GM12878 (cell line): ENCODE data around the gene FAM193B. TPM values are rescaled to one million over a fixed set of nuclear protein-coding genes. Genes with fewer than 3 reads are reported as not detected.

Source experiments
- PBX3 ChIP-seq: IDR thresholded peaks from 2 replicates; pipeline ENCODE4 v1.6.1; 2011; ENCODE audit warnings: mild to moderate bottlenecking, low read depth, low read length, moderate library complexity; ENCODE audit not compliant: insufficient replicate concordance
- PML ChIP-seq: IDR thresholded peaks from 2 replicates; pipeline ENCODE4 v1.6.1; 2012; ENCODE audit warnings: low read length, inconsistent platforms
- PRDM15 ChIP-seq: fragments of 450-650 bp; formaldehyde crosslinking; IDR thresholded peaks from 2 replicates; pipeline ENCODE4 v1.4.0; 2020; ENCODE audit warnings: mild to moderate bottlenecking, moderate library complexity
- ZBTB40 ChIP-seq: fragments of 450-650 bp; IDR thresholded peaks from 2 replicates; pipeline ENCODE4 v1.6.1; 2016; ENCODE audit warnings: mild to moderate bottlenecking, moderate library complexity, borderline replicate concordance
- ZNF24 ChIP-seq: fragments of 450-650 bp; IDR thresholded peaks from 2 replicates; pipeline ENCODE4 v1.6.1; 2017; ENCODE audit warnings: antibody characterized with exemption, mild to moderate bottlenecking
- polyA plus RNA-seq, 11 experiments: library from polyadenylated mRNA; depleted of rRNA in 4 of 11; unstranded in 6 of 11; stranded (reverse) in 5 of 11; fragments of >200 nt; fragmentation: Nextera tagmentation in 4 of 11; fragmentation: Illumina TruSeq in 1 of 11; extraction: Ambion mirVana in 4 of 11; extraction: Trizol in 1 of 11; gene quantifications; 1 replicate in 1 of 11; 2 replicates in 10 of 11; pipeline versions ENCODE4 v1.2.1 to v1.2.3, GENCODE V29; 2011 to 2016; ENCODE audit warnings: inconsistent platforms in 2 of 11, missing spikeins in 2 of 11, low read depth in 1 of 11
- total RNA-seq, 4 experiments: library from RNA; depleted of rRNA in 3 of 4; stranded (reverse); fragments of >200 nt in 3 of 4; fragmentation: Illumina TruSeq in 1 of 4; extraction: Trizol in 1 of 4; gene quantifications; 2 replicates each; pipeline versions ENCODE4 v1.2.1 to v1.2.3, GENCODE V29; 2013 to 2021

The FAM193B gene
- total and polyA plus RNA-seq, 10 of the 15 experiments (the other 5 are each of a cell fraction or from before 2014, with no cell fraction given): 3.3 to 47.0 (median 25.1) TPM

- TF ChIP-seq ZBTB40 (no peak), ZNF24 (no peak), PRDM15 (CRISPR knock-in tag) (no peak), PML (no peak), PBX3 (no peak)
- TF ChIP-seq, all 136 proteins: peak for 0
These were observed 49.3 kb downstream of the FAM193B start (continued) for GRCh38 chr5:177505075-177505474.
